GM18519 (cell line): Measurements from ENCODE around the gene SLC2A13.
"Not testable (repeated sequence)": the region's sequence is repeated elsewhere in the genome, so short reads cannot be mapped to it uniquely, and the experiment has no call there.

Experiments used
- ATAC-seq: cut with Tn5 transposase; IDR thresholded peaks from one replicate; pipeline ENCODE4 v1.9.1; 2021; ENCODE audit warnings: mild to moderate bottlenecking, moderate library complexity; ENCODE audit not compliant: unreplicated experiment, low FRiP score

The SLC2A13 gene

GRCh38 chr12:39883411-39883810, 222.5 kb downstream of the SLC2A13 start:
- ATAC-seq: no peak

GRCh38 chr12:39878753-39879152, 227.1 kb downstream of the SLC2A13 start:
- no peak for ATAC-seq

- ATAC-seq: no peak
Measured at GRCh38 chr12:39875721-39876120, 230.2 kb downstream of the SLC2A13 start.

GRCh38 chr12:39874785-39875184, 231.1 kb downstream of the SLC2A13 start:
- ATAC-seq: no peak

GRCh38 chr12:39873065-39873464, 232.8 kb downstream of the SLC2A13 start:
- ATAC-seq: no peak

GRCh38 chr12:39872425-39872824, 233.5 kb downstream of the SLC2A13 start:
- ATAC-seq: no peak

GRCh38 chr12:39868328-39868725, 237.6 kb downstream of the SLC2A13 start:
- no peak for ATAC-seq

- ATAC-seq: no peak
Measured at GRCh38 chr12:39867631-39868327, 238.1 kb downstream of the SLC2A13 start.

GRCh38 chr12:39866135-39866534, 239.7 kb downstream of the SLC2A13 start:
- no peak for ATAC-seq

- no peak for ATAC-seq
Measured at GRCh38 chr12:39860695-39861094, 245.2 kb downstream of the SLC2A13 start.

- no peak for ATAC-seq
Measured at GRCh38 chr12:39853003-39853402, 252.9 kb downstream of the SLC2A13 start.

- no peak for ATAC-seq
Measured at GRCh38 chr12:39852346-39852745, 253.5 kb downstream of the SLC2A13 start.

- not testable (repeated sequence) for ATAC-seq
Measured at GRCh38 chr12:39848218-39848617, 257.7 kb downstream of the SLC2A13 start.

- ATAC-seq: no peak
Measured at GRCh38 chr12:39846971-39847650, 258.8 kb downstream of the SLC2A13 start.

- no peak for ATAC-seq
Measured at GRCh38 chr12:39846304-39846703, 259.6 kb downstream of the SLC2A13 start.

- ATAC-seq: no peak
Measured at GRCh38 chr12:39840422-39840821, 265.5 kb downstream of the SLC2A13 start.

GRCh38 chr12:39839072-39839471, 266.8 kb downstream of the SLC2A13 start:
- no peak for ATAC-seq

- ATAC-seq: peak; percentile 61
Measured at GRCh38 chr12:39835517-39836489, 270.1 kb downstream of the SLC2A13 start.

- ATAC-seq: no peak
Measured at GRCh38 chr12:39831587-39832315, 274.1 kb downstream of the SLC2A13 start.

- no peak for ATAC-seq
Measured at GRCh38 chr12:39830852-39831520, 274.9 kb downstream of the SLC2A13 start.
